Omental fat pad (tissue), 4 donors: Measurements from ENCODE around the gene RASGRF1. TPM values are rescaled to one million over a fixed set of nuclear protein-coding genes. Genes with fewer than 3 reads are reported as not detected.

Source experiments
- ATAC-seq: fragments of 150-250 bp; one replicate; pipeline ENCODE4 v1.9.1; 2016; ENCODE audit warnings: mild to moderate bottlenecking, moderate library complexity; ENCODE audit not compliant: low FRiP score
- DNase-seq: peaks from one replicate; pipeline ENCODE4 v3.0.0-alpha.2; 2019; ENCODE audit warnings: low spot score
- CTCF ChIP-seq, 3 donors: fragments of 450-650 bp; IDR thresholded peaks; one replicate each; pipeline ENCODE4 v1.5.1; 2016 to 2017; ENCODE audit warnings: antibody characterized with exemption in 3 of 3, mild to moderate bottlenecking in 3 of 3, moderate library complexity in 2 of 3
- total RNA-seq, 4 donors: library from RNA; depleted of rRNA; stranded (reverse); fragments of >200 nt; gene quantifications; one replicate each; pipeline ENCODE4 v1.1.0, GENCODE V29; 2016

The RASGRF1 gene
- total RNA-seq, 4 donors from 2014 or later, result 0.13 to 0.32 (median 0.24) TPM; not detected in 1

GRCh38 chr15:78946493-78946892 is 144.1 kb downstream of the RASGRF1 start:
- ATAC-seq, result no peak
- TF ChIP-seq CTCF (IDR thresholded peaks at IDR 0.05), result no peak
- DNase-seq, result no peak

GRCh38 chr15:78944669-78945407 is 145.7 kb downstream of the RASGRF1 start, which contains the start of gene CTSH:
CTSH (minus strand) TSS chr15:78945046; CDS start chr15:78944981, 65 bp downstream.
- peak; percentile 81 for ATAC-seq
- TF ChIP-seq CTCF (IDR thresholded peaks at IDR 0.05), result no peak
- no peak for DNase-seq

- no peak for DNase-seq
- no peak for TF ChIP-seq CTCF (IDR thresholded peaks at IDR 0.05)
- peak; percentile 26 for ATAC-seq
Measured at GRCh38 chr15:78944202-78944625, 146.4 kb downstream of the RASGRF1 start.

GRCh38 chr15:78943692-78944091 is 146.9 kb downstream of the RASGRF1 start:
- peak; percentile 28 for ATAC-seq
- TF ChIP-seq CTCF (IDR thresholded peaks at IDR 0.05), result no peak
- no peak for DNase-seq

GRCh38 chr15:78942741-78943140 is 147.8 kb downstream of the RASGRF1 start:
- DNase-seq, result no peak
- no peak for TF ChIP-seq CTCF (IDR thresholded peaks at IDR 0.05)
- ATAC-seq, result no peak

- no peak for TF ChIP-seq CTCF (IDR thresholded peaks at IDR 0.05)
- no peak for ATAC-seq
- no peak for DNase-seq
Measured at GRCh38 chr15:78938658-78939488, 151.7 kb downstream of the RASGRF1 start.
